K562 (cell line): Measurements from ENCODE around the gene ZBTB22. TPM values are rescaled to one million over a fixed set of nuclear protein-coding genes. Genes with fewer than 3 reads are reported as not detected.
A peak's percentile ranks its signal among the peaks of the same experiment; 100 is the strongest.

Experiments
- CBX3 ChIP-seq, 2 experiments: IDR thresholded peaks; 1 replicate in 1 of 2; 2 replicates in 1 of 2; pipeline ENCODE4 v1.6.1; 2012; ENCODE audit warnings: inconsistent platforms in 2 of 2, low read length in 2 of 2, borderline replicate concordance in 1 of 2, control low read depth in 1 of 2
- CHCHD3 ChIP-seq: fragments of 250-450 bp; sonication (Bioruptor Pico); IDR thresholded peaks from 2 replicates; pipeline ENCODE4 v2.1.2; 2022; ENCODE audit warnings: mild to moderate bottlenecking
- CTBP1 ChIP-seq: fragments of 450-650 bp; IDR thresholded peaks from 2 replicates; pipeline ENCODE4 v1.6.1; 2016; ENCODE audit warnings: borderline replicate concordance
- CXXC5 ChIP-seq: fragments of 250-450 bp; sonication (Bioruptor Pico); IDR thresholded peaks from 2 replicates; pipeline ENCODE4 v1.8.0; 2022; ENCODE audit warnings: inconsistent platforms, mild to moderate bottlenecking, moderate library complexity
- ETV5 ChIP-seq: sonication (generic); formaldehyde crosslinking; IDR thresholded peaks from 2 replicates; pipeline ENCODE4 v1.4.0; 2020; ENCODE audit warnings: low read depth, mild to moderate bottlenecking, missing genetic modification reagents
- FUS ChIP-seq: fragments of 200-400 bp; formaldehyde crosslinking; optimal IDR thresholded peaks from 2 replicates; pipeline ENCODE3; 2017; ENCODE audit warnings: low read depth, low read length
- HDGF ChIP-seq: fragments of 450-650 bp; IDR thresholded peaks from 2 replicates; pipeline ENCODE4 v1.6.1; 2016
- MCM5 ChIP-seq: fragments of 450-650 bp; IDR thresholded peaks from 2 replicates; pipeline ENCODE4 v1.6.1; 2016; ENCODE audit warnings: low read depth
- MITF ChIP-seq: IDR thresholded peaks from 2 replicates; pipeline ENCODE4 v1.6.1; 2014; ENCODE audit warnings: antibody characterized with exemption
- NFRKB ChIP-seq: fragments of 450-650 bp; IDR thresholded peaks from 2 replicates; pipeline ENCODE4 v1.6.1; 2016; ENCODE audit warnings: low read depth
- PCBP2 ChIP-seq: fragments of 200-400 bp; formaldehyde crosslinking; IDR thresholded peaks from 2 replicates; pipeline ENCODE4 v1.6.1; 2018; ENCODE audit warnings: low read length, low read depth, mild to moderate bottlenecking, moderate library complexity; ENCODE audit not compliant: poor library complexity, severe bottlenecking
- POLR2A ChIP-seq: fragments of 450-650 bp; conservative IDR thresholded peaks from 2 replicates; pipeline ENCODE4 v1.6.1; 2016
- PYGO2 ChIP-seq: fragments of 450-650 bp; IDR thresholded peaks from 2 replicates; pipeline ENCODE4 v1.6.1; 2016; ENCODE audit warnings: mild to moderate bottlenecking, missing genetic modification characterization, moderate library complexity, missing compliant biosample characterization
- RAD51 ChIP-seq: fragments of 450-650 bp; IDR thresholded peaks from 2 replicates; pipeline ENCODE4 v1.7.1; 2016; ENCODE audit warnings: low read depth, mild to moderate bottlenecking, borderline replicate concordance
- SMAD1 ChIP-seq: fragments of 150-350 bp; IDR thresholded peaks from 2 replicates; pipeline ENCODE4 v1.6.1; 2014; ENCODE audit warnings: low read length, low read depth; ENCODE audit not compliant: partially characterized antibody
- SUPT5H ChIP-seq: fragments of 450-650 bp; IDR thresholded peaks from 2 replicates; pipeline ENCODE4 v1.6.1; 2016
- TCF3 ChIP-seq: sonication (generic); formaldehyde crosslinking; IDR thresholded peaks from 2 replicates; pipeline ENCODE4 v1.4.0; 2020; ENCODE audit warnings: mild to moderate bottlenecking, missing genetic modification reagents
- WHSC1 ChIP-seq: IDR thresholded peaks from one replicate; pipeline ENCODE4 v1.6.1; 2012; ENCODE audit warnings: low read length, control low read depth, inconsistent platforms
- ZNF324 ChIP-seq: fragments of 250-450 bp; sonication (Bioruptor Pico); IDR thresholded peaks from 2 replicates; pipeline ENCODE4 v1.4.0; 2020; ENCODE audit warnings: mild to moderate bottlenecking
- polyA plus RNA-seq, 8 experiments: library from polyadenylated mRNA; depleted of rRNA in 4 of 8; stranded (reverse) in 5 of 8; unstranded in 3 of 8; fragments of >200 nt; fragmentation: Nextera tagmentation in 2 of 8; fragmentation: Illumina TruSeq in 1 of 8; extraction: Ambion mirVana in 2 of 8; extraction: Trizol in 1 of 8; gene quantifications; 2 replicates each; pipeline versions ENCODE4 v1.2.1 to v1.2.3, GENCODE V29; 2011 to 2014; ENCODE audit warnings: inconsistent platforms in 1 of 8, missing spikeins in 1 of 8
- total RNA-seq, 7 experiments: library from RNA; depleted of rRNA in 6 of 7; stranded (reverse); fragments of >200 nt in 6 of 7; fragmentation: Illumina TruSeq in 2 of 7; extraction: Trizol in 2 of 7; gene quantifications; 2 replicates each; pipeline versions ENCODE4 v1.2.1 to v1.2.3, GENCODE V29; 2011 to 2021; ENCODE audit warnings: low replicate concordance in 1 of 7
- TF ChIP-seq, protein P1 (sequence below), 2 experiments: fragments of 450-650 bp; formaldehyde crosslinking in 1 of 2; IDR thresholded peaks; 2 replicates each; pipeline versions ENCODE4 v1.4.0 to v1.6.1; 2014 to 2020; ENCODE audit warnings: mild to moderate bottlenecking in 2 of 2, borderline replicate concordance in 1 of 2, low read depth in 1 of 2

Gene ZBTB22
- total and polyA plus RNA-seq, 9 of the 15 experiments (the other 6 are each of a cell fraction or from before 2014, with no cell fraction given) = 0.21 to 11.9 (median 7.1) TPM

DNA sequence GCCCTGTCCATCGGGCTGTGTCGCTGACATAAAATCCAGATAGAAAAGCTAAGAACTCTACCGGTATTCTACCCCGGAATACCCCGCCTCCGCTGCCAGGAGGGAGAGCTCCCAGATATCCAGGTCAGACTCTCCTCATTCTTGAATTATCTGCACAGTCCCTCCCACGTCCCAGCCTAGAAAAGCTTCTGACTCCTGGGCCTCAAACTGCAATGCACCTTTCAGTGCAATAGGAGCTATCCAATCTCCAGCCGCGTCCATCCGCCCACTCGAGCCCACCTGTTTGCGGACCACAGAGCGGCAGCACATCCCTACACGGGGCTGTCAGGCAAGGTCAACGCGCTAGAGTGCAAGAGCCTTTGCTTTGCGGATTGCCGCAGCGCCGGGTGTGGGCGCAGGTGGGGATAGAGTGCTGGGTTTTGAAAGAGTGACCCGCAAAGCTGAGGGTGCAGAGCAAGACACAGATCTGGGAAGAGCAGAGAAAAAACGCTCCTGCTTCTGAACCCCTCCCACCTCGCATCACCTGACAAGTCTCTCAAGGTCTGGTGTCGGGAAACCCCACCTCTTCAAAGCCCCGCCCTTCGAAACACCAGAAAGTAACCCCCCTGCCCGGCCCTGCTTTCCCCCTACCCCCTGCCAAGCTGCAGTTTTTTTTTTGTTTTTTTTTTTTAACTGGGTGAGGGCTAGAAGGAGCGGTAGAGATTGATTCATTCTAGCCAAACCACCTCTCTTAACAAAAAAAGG, 5.0 kb downstream of the ZBTB22 start (continued):
- TF ChIP-seq, protein P1, sequence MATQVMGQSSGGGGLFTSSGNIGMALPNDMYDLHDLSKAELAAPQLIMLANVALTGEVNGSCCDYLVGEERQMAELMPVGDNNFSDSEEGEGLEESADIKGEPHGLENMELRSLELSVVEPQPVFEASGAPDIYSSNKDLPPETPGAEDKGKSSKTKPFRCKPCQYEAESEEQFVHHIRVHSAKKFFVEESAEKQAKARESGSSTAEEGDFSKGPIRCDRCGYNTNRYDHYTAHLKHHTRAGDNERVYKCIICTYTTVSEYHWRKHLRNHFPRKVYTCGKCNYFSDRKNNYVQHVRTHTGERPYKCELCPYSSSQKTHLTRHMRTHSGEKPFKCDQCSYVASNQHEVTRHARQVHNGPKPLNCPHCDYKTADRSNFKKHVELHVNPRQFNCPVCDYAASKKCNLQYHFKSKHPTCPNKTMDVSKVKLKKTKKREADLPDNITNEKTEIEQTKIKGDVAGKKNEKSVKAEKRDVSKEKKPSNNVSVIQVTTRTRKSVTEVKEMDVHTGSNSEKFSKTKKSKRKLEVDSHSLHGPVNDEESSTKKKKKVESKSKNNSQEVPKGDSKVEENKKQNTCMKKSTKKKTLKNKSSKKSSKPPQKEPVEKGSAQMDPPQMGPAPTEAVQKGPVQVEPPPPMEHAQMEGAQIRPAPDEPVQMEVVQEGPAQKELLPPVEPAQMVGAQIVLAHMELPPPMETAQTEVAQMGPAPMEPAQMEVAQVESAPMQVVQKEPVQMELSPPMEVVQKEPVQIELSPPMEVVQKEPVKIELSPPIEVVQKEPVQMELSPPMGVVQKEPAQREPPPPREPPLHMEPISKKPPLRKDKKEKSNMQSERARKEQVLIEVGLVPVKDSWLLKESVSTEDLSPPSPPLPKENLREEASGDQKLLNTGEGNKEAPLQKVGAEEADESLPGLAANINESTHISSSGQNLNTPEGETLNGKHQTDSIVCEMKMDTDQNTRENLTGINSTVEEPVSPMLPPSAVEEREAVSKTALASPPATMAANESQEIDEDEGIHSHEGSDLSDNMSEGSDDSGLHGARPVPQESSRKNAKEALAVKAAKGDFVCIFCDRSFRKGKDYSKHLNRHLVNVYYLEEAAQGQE (IDR thresholded peaks at IDR 0.05; ENCODE audit: borderline replicate concordance) = peak; percentile 48; the same call in 1 of the 2 replicates
- TF ChIP-seq, protein P1 (CRISPR knock-in tag; IDR thresholded peaks at IDR 0.05; ENCODE audit: low read depth) = no peak
- no peak for TF ChIP-seq PCBP2
- no peak for TF ChIP-seq NFRKB
- no peak for TF ChIP-seq SMAD1
- TF ChIP-seq CHCHD3 (CRISPR knock-in tag) = no peak
- TF ChIP-seq CXXC5 (CRISPR knock-in tag) = peak; percentile 39; the same call in 1 of the 2 replicates
- TF ChIP-seq ETV5 (CRISPR knock-in tag) = 0 out of 2 replicates have a peak, but pooled peaks have one; percentile 44
- TF ChIP-seq CTBP1 = peak; percentile 79
- no peak for TF ChIP-seq PYGO2
- TF ChIP-seq MCM5 = no peak
- TF ChIP-seq POLR2A = no peak
- TF ChIP-seq MITF = no peak
- TF ChIP-seq ZNF324 = no peak
- TF ChIP-seq FUS = no peak
- TF ChIP-seq WHSC1 = no peak
- 0 out of 3 replicates have a peak, but pooled peaks of 1 of the 2 experiments have one; percentile 19 for TF ChIP-seq CBX3 (IDR thresholded peaks at IDR 0.05; ENCODE audit: borderline replicate concordance in 1 of 2, low read length in 2 of 2)
- no peak; the same call in 1 of the 2 replicates for TF ChIP-seq TCF3 (CRISPR knock-in tag)
- TF ChIP-seq HDGF = no peak
- TF ChIP-seq RAD51 = peak; percentile 78
- TF ChIP-seq SUPT5H = no peak
